Endothelial cell of umbilical vein (primary cell): Measurements from ENCODE around the gene LRRFIP2. TPM values are rescaled to one million over a fixed set of nuclear protein-coding genes. Genes with fewer than 3 reads are reported as not detected.

Experiments
- BruUV-seq: library from RNA; stranded (reverse); fragments of 400-500 nt; replicated peaks from 2 replicates; lab custom pipeline; 2021; lab: Mats Ljungman, UMichigan
- CTCF ChIA-PET: fragments of 300-600, 350-600 bp; sonication (Branson Sonifier 250); formaldehyde crosslinking; loops from one replicate; lab custom pipeline; 2021; ENCODE audit warnings: antibody characterized with exemption, inconsistent platforms; lab: Charles Lee
- POLR2A ChIA-PET: fragments of 300-600, 350-600 bp; sonication (Branson Sonifier 250); formaldehyde crosslinking; loops from one replicate; lab custom pipeline; 2021; ENCODE audit warnings: antibody characterized with exemption, inconsistent platforms; lab: Charles Lee
- DNase-seq: peaks from one replicate; pipeline ENCODE4 v3.0.0-alpha.2; 2011; ENCODE audit warnings: low read depth, low spot score
- FAIRE-seq: peaks from 2 replicates; lab custom pipeline; 2011; peaks lifted over from hg19 to GRCh38; lab: Jason Lieb, UNC
- H2AFZ ChIP-seq: 2 replicates; pipeline ENCODE4 v1.6.0; 2012; ENCODE audit warnings: low read depth, low read length, control low read depth, inconsistent platforms
- H3K27ac ChIP-seq: 2 replicates; pipeline ENCODE4 v1.5.1; 2011; ENCODE audit warnings: low read depth, mild to moderate bottlenecking, control low read depth, low read length, moderate library complexity; ENCODE audit not compliant: insufficient read depth
- H3K27me3 ChIP-seq, 2 experiments: 2 replicates each; pipeline versions ENCODE4 v1.6.0 to v1.6.1; 2011; ENCODE audit warnings: low read length in 2 of 2, mixed read lengths in 1 of 2; ENCODE audit not compliant: control insufficient read depth in 2 of 2, insufficient read depth in 2 of 2
- H3K36me3 ChIP-seq, 2 experiments: 2 replicates in 1 of 2; 3 replicates in 1 of 2; pipeline ENCODE4 v1.5.1; 2011; ENCODE audit warnings: low read length in 2 of 2, mild to moderate bottlenecking in 1 of 2, moderate library complexity in 1 of 2; ENCODE audit not compliant: control insufficient read depth in 2 of 2, insufficient read depth in 2 of 2; ENCODE audit errors: extremely low read depth in 1 of 2
- H3K4me1 ChIP-seq: 3 replicates; pipeline ENCODE4 v1.5.1; 2011; ENCODE audit warnings: mild to moderate bottlenecking, low read length; ENCODE audit not compliant: control insufficient read depth, insufficient read depth; ENCODE audit errors: extremely low read depth
- H3K4me2 ChIP-seq: 2 replicates; pipeline ENCODE4 v1.6.1; 2011; ENCODE audit warnings: low read length, control low read depth, mixed read lengths; ENCODE audit not compliant: insufficient read depth
- H3K4me3 ChIP-seq, 3 experiments: fragments of 200-600 bp in 1 of 3; sonication (generic), shearing (Covaris generic) in 1 of 3; replicated peaks in 1 of 3; 2 replicates each; pipeline ENCODE4 v1.5.1; 2011 to 2016; ENCODE audit warnings: control low read depth in 3 of 3, low read length in 3 of 3, mild to moderate bottlenecking in 2 of 3, inconsistent platforms in 1 of 3, low read depth in 1 of 3, moderate library complexity in 1 of 3; ENCODE audit not compliant: insufficient read depth in 1 of 3
- H3K79me2 ChIP-seq: 2 replicates; pipeline ENCODE4 v1.6.0; 2012; ENCODE audit warnings: low read length, inconsistent platforms; ENCODE audit not compliant: control insufficient read depth, insufficient read depth
- H3K9ac ChIP-seq: replicated peaks from 2 replicates; pipeline ENCODE3; 2011; ENCODE audit warnings: low read length, control low read depth; ENCODE audit not compliant: insufficient read depth; ENCODE audit errors: extremely low read depth
- H3K9me1 ChIP-seq: replicated peaks from 3 replicates; pipeline ENCODE4 v1.6.0; 2011; ENCODE audit warnings: mild to moderate bottlenecking, low read length; ENCODE audit not compliant: control insufficient read depth, insufficient read depth; ENCODE audit errors: extremely low read depth
- H3K9me3 ChIP-seq: replicated peaks from 2 replicates; pipeline ENCODE4 v1.5.1; 2012; ENCODE audit warnings: low read length, inconsistent platforms; ENCODE audit not compliant: control insufficient read depth, insufficient read depth
- H4K20me1 ChIP-seq: replicated peaks from 2 replicates; pipeline ENCODE3; 2011; ENCODE audit warnings: mild to moderate bottlenecking, low read length; ENCODE audit not compliant: control insufficient read depth, insufficient read depth; ENCODE audit errors: extremely low read depth
- EZH2 ChIP-seq: IDR thresholded peaks from 2 replicates; pipeline ENCODE4 v1.6.1; 2012; ENCODE audit warnings: borderline replicate concordance, low read depth, mild to moderate bottlenecking, moderate library complexity, low read length, inconsistent platforms; ENCODE audit not compliant: severe bottlenecking
- FOS ChIP-seq: IDR thresholded peaks from 2 replicates; pipeline ENCODE4 v1.6.1; 2011; ENCODE audit warnings: mild to moderate bottlenecking, low read length, moderate library complexity, borderline replicate concordance; ENCODE audit not compliant: insufficient read depth
- GATA2 ChIP-seq: IDR thresholded peaks from 2 replicates; pipeline ENCODE4 v1.7.0; 2011; ENCODE audit warnings: low read depth, mild to moderate bottlenecking, moderate library complexity, mixed read lengths, low read length; ENCODE audit not compliant: insufficient read length, insufficient read depth
- JUN ChIP-seq: IDR thresholded peaks from 2 replicates; pipeline ENCODE4 v1.6.1; 2011; ENCODE audit warnings: borderline replicate concordance, low read depth; ENCODE audit not compliant: insufficient read length, insufficient read depth
- MYC ChIP-seq: IDR thresholded peaks from one replicate; pipeline ENCODE4 v1.6.1; 2011; ENCODE audit warnings: mild to moderate bottlenecking, low read depth, low read length
- POLR2A ChIP-seq: IDR thresholded peaks from 2 replicates; pipeline ENCODE4 v1.6.1; 2012; ENCODE audit warnings: low read depth, mild to moderate bottlenecking, control low read depth, low read length
- POLR2AphosphoS5 ChIP-seq: IDR thresholded peaks from 2 replicates; pipeline ENCODE4 v1.6.1; 2012; ENCODE audit warnings: low read depth, mild to moderate bottlenecking, control low read depth, low read length, moderate library complexity; ENCODE audit not compliant: insufficient read depth
- dilution Hi-C: fragments of 300-500 bp; cut with MboI; formaldehyde crosslinking; loops from one replicate; pipeline ENCODE4 v1.15.0; 2019; ENCODE audit warnings: low sequenced_read_pairs; ENCODE audit not compliant: extremely low pct_ligation_motif_present
- intact Hi-C: fragments of 100-400 bp; cut with micrococcal nuclease; formaldehyde crosslinking; loops from one replicate; pipeline ENCODE4 v1.10.0; 2022
- polyA plus RNA-seq, 4 experiments: library from polyadenylated mRNA; depleted of rRNA in 3 of 4; stranded (reverse) in 3 of 4; unstranded in 1 of 4; fragments of >200 nt; gene quantifications; 2 replicates each; pipeline versions ENCODE4 v1.2.1 to v1.2.3, GENCODE V29; 2011 to 2012; ENCODE audit warnings: missing spikeins in 1 of 4
- total RNA-seq: library from RNA; stranded (reverse); gene quantifications from 2 replicates; pipeline ENCODE4 v1.2.3, GENCODE V29; 2021
- TF ChIP-seq, protein P1 (sequence below), 2 donors: IDR thresholded peaks; 1 replicate in 1 of 2; 2 replicates in 1 of 2; pipeline ENCODE4 v1.5.1; 2011; ENCODE audit warnings: low read length in 2 of 2, mild to moderate bottlenecking in 2 of 2, moderate library complexity in 2 of 2, control low read depth in 1 of 2, inconsistent platforms in 1 of 2, low read depth in 1 of 2; ENCODE audit not compliant: insufficient read depth in 1 of 2; ENCODE audit errors: extremely low read depth in 1 of 2
- TF ChIP-seq, protein P2 (sequence below): IDR thresholded peaks from 2 replicates; pipeline ENCODE4 v1.6.1; 2011; ENCODE audit not compliant: insufficient read depth, insufficient read length

The LRRFIP2 gene
- total and polyA plus RNA-seq, 2 donors (not counting 3 experiments of a cell fraction or from before 2014, with no cell fraction given) = 20.8 to 78.9 TPM

DNA sequence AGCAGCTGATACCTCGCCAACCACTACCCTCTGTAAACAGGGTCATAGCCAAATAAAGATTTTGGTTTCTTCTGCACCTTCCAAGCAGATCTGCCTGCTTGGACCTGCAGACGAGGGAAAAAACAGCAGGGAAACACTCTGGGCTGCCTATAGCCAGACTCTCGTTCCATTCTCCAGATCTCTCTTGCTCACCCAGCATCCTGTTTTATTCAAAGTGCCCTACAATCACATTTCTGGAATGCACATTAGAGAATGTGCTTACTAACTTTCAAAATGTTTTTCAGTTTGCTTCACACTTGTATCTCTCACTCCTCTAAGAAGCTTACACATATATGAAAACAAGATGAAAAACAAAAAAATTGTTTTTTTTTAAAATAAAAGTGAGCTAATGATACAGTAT lies 109.6 kb downstream of the LRRFIP2 start:
- no peaks in the 10 kb centered on the region for H3K9me1 ChIP-seq
- dilution Hi-C loops = no loop called here
- peaks cover 5% of the 10 kb centered on the region for H3K4me1 ChIP-seq
- no peak overlapping the region for H3K4me3 ChIP-seq
- H3K4me2 ChIP-seq = no peak overlapping the region
- no peaks in the 10 kb centered on the region for H4K20me1 ChIP-seq
- H3K27me3 ChIP-seq = no peaks in the 10 kb centered on the region
- H3K36me3 ChIP-seq = peaks cover 8 to 11% of the 10 kb centered on the region in 2 experiments
- ChIA-PET POLR2A (no interaction called here), CTCF (interaction anchor here (1.6 kb wide), 1 partner anchor 29 kb away, joined by 4 read pairs; no protein-coding TSS in a partner anchor)
- H3K9ac ChIP-seq = no peak overlapping the region
- DNase-seq (no peak), FAIRE-seq (no peak)
- no TSS peak for BruUV-seq
- H3K9me3 ChIP-seq = no peaks in the 10 kb centered on the region
- no peak overlapping the region for H3K27ac ChIP-seq
- TF ChIP-seq POLR2A (no peak), FOS (no peak), MYC (no peak), POLR2AphosphoS5 (no peak), EZH2 (no peak), GATA2 (no peak), JUN (no peak)
- TF ChIP-seq, protein P1, sequence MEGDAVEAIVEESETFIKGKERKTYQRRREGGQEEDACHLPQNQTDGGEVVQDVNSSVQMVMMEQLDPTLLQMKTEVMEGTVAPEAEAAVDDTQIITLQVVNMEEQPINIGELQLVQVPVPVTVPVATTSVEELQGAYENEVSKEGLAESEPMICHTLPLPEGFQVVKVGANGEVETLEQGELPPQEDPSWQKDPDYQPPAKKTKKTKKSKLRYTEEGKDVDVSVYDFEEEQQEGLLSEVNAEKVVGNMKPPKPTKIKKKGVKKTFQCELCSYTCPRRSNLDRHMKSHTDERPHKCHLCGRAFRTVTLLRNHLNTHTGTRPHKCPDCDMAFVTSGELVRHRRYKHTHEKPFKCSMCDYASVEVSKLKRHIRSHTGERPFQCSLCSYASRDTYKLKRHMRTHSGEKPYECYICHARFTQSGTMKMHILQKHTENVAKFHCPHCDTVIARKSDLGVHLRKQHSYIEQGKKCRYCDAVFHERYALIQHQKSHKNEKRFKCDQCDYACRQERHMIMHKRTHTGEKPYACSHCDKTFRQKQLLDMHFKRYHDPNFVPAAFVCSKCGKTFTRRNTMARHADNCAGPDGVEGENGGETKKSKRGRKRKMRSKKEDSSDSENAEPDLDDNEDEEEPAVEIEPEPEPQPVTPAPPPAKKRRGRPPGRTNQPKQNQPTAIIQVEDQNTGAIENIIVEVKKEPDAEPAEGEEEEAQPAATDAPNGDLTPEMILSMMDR (IDR thresholded peaks at IDR 0.05; ENCODE audit: extremely low read depth in 1 of 2, insufficient read depth in 1 of 2, low read depth in 1 of 2, low read length in 2 of 2) = no peak
- TF ChIP-seq, protein P2, sequence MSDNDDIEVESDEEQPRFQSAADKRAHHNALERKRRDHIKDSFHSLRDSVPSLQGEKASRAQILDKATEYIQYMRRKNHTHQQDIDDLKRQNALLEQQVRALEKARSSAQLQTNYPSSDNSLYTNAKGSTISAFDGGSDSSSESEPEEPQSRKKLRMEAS = no peak
- H3K79me2 ChIP-seq = no peaks in the 10 kb centered on the region
- intact Hi-C loops = loop anchor here (5.0 kb wide), 1 partner anchor 68 kb away; no protein-coding TSS in a partner anchor
- H2AFZ ChIP-seq = no peak overlapping the region
